Activated CD4-positive, alpha-beta T cell treated with anti-CD3 and anti-CD28 coated beads for 4 hours (primary cell): ENCODE results near the gene PSMA6.
"Not testable (repeated sequence)": the region's sequence is repeated elsewhere in the genome, so short reads cannot be mapped to it uniquely, and the experiment has no call there.

ENCODE experiments used
- DNase-seq, 2 donors: peaks; one replicate each; pipeline ENCODE4 v3.0.0-alpha.2; 2020

PSMA6 gene

GRCh38 chr14:35346738-35347322, 54.6 kb downstream of the PSMA6 start:
- no peak for DNase-seq

- no peak for DNase-seq
Measured at GRCh38 chr14:35347323-35348043, 55.3 kb downstream of the PSMA6 start.

GRCh38 chr14:35348044-35348380, 55.8 kb downstream of the PSMA6 start:
- DNase-seq = not testable (repeated sequence)

GRCh38 chr14:35349496-35350365, 57.5 kb downstream of the PSMA6 start:
- DNase-seq = no peak

- no peak for DNase-seq
Measured at GRCh38 chr14:35351497-35351896, 59.3 kb downstream of the PSMA6 start.

- DNase-seq = no peak
Measured at GRCh38 chr14:35351897-35352273, 59.7 kb downstream of the PSMA6 start.

GRCh38 chr14:35352274-35353233, 60.4 kb downstream of the PSMA6 start:
- DNase-seq = no peak

- DNase-seq = no peak
Measured at GRCh38 chr14:35353409-35354172, 61.4 kb downstream of the PSMA6 start.

- not testable (repeated sequence) for DNase-seq
Measured at GRCh38 chr14:35355235-35355634, 63.1 kb downstream of the PSMA6 start.

- DNase-seq = peak in 1 of 2 donors; percentile 20
Measured at GRCh38 chr14:35355981-35356841, 64.0 kb downstream of the PSMA6 start.

GRCh38 chr14:35359655-35360054, 67.5 kb downstream of the PSMA6 start:
- not testable (repeated sequence) for DNase-seq

- no peak for DNase-seq
Measured at GRCh38 chr14:35361141-35361480, 68.9 kb downstream of the PSMA6 start.

GRCh38 chr14:35362450-35362849, 70.3 kb downstream of the PSMA6 start:
- DNase-seq = no peak

- no peak for DNase-seq
Measured at GRCh38 chr14:35362911-35363374, 70.8 kb downstream of the PSMA6 start.

GRCh38 chr14:35365130-35366055, 73.2 kb downstream of the PSMA6 start:
- DNase-seq = peak; percentile 64

- DNase-seq = no peak
Measured at GRCh38 chr14:35366056-35366451, 73.9 kb downstream of the PSMA6 start.

GRCh38 chr14:35366521-35366976, 74.4 kb downstream of the PSMA6 start:
- no peak for DNase-seq

- DNase-seq = no peak
Measured at GRCh38 chr14:35367056-35367372, 74.8 kb downstream of the PSMA6 start.
